Caco-2 (cell line): ENCODE results near the gene PLXDC2. TPM values are rescaled to one million over a fixed set of nuclear protein-coding genes. Genes with fewer than 3 reads are reported as not detected.

Source experiments
- BruUV-seq: library from RNA; stranded (reverse); fragments of 400-500 nt; replicated peaks from 2 replicates; lab custom pipeline; 2021; lab: Mats Ljungman, UMichigan
- CTCF ChIA-PET: fragments of 300-600 bp; sonication (Branson Sonifier 250); formaldehyde crosslinking; loops from one replicate; lab custom pipeline; 2022; ENCODE audit warnings: antibody characterized with exemption; lab: Charles Lee
- POLR2A ChIA-PET: fragments of 300-600 bp; sonication (Branson Sonifier 250); formaldehyde crosslinking; loops from one replicate; lab custom pipeline; 2022; ENCODE audit warnings: antibody characterized with exemption; lab: Charles Lee
- DNase-seq, 2 experiments: peaks; one replicate each; pipeline versions ENCODE4 v3.0.0 to v3.0.0-alpha.2; 2020 to 2022
- H3K27me3 ChIP-seq: replicated peaks from 2 replicates; pipeline ENCODE4 v1.6.0; 2011; ENCODE audit warnings: low read length; ENCODE audit not compliant: control insufficient read depth, insufficient read depth
- H3K36me3 ChIP-seq: 2 replicates; pipeline ENCODE4 v1.5.1; 2011; ENCODE audit warnings: low read length; ENCODE audit not compliant: control insufficient read depth, insufficient read depth
- H3K4me1 ChIP-seq: fragments of 250-450 bp; sonication (Bioruptor Pico); 2 replicates; pipeline ENCODE4 v1.5.1; 2020; ENCODE audit warnings: mild to moderate bottlenecking
- H3K4me3 ChIP-seq: 2 replicates; pipeline ENCODE4 v1.5.1; 2011; ENCODE audit warnings: low read depth, mild to moderate bottlenecking, control low read depth, low read length
- H3K9me3 ChIP-seq: fragments of 250-450 bp; sonication (Bioruptor Pico); 2 replicates; pipeline ENCODE4 v1.5.1; 2020; ENCODE audit warnings: mild to moderate bottlenecking, moderate library complexity
- H3K27ac Mint-ChIP-seq: one replicate; pipeline ENCODE4 v1.8.0; 2022; ENCODE audit warnings: mixed read lengths; ENCODE audit not compliant: unreplicated experiment
- H3K27me3 Mint-ChIP-seq: one replicate; pipeline ENCODE4 v1.8.0; 2022; ENCODE audit warnings: mixed read lengths; ENCODE audit not compliant: insufficient read depth, unreplicated experiment
- H3K36me3 Mint-ChIP-seq: one replicate; pipeline ENCODE4 v1.8.0; 2022; ENCODE audit warnings: mild to moderate bottlenecking, mixed read lengths; ENCODE audit not compliant: insufficient read depth, unreplicated experiment
- H3K4me1 Mint-ChIP-seq: one replicate; pipeline ENCODE4 v1.8.0; 2022; ENCODE audit warnings: low read depth, mixed read lengths; ENCODE audit not compliant: unreplicated experiment
- H3K4me3 Mint-ChIP-seq: one replicate; pipeline ENCODE4 v1.8.0; 2022; ENCODE audit warnings: mild to moderate bottlenecking, moderate library complexity, mixed read lengths; ENCODE audit not compliant: unreplicated experiment
- H3K9me3 Mint-ChIP-seq: one replicate; pipeline ENCODE4 v1.8.0; 2022; ENCODE audit warnings: mixed read lengths; ENCODE audit not compliant: unreplicated experiment
- intact Hi-C: fragments of 100-400 bp; cut with micrococcal nuclease; formaldehyde crosslinking; loops from one replicate; pipeline ENCODE4 v1.10.0; 2022; ENCODE audit not compliant: unreplicated experiment
- total RNA-seq: library from RNA; stranded (reverse); gene quantifications from 2 replicates; pipeline ENCODE4 v1.2.3, GENCODE V29; 2022
- TF ChIP-seq, protein P1 (sequence below), 2 experiments: fragments of 200-600 bp in 1 of 2; IDR thresholded peaks; 1 replicate in 1 of 2; 2 replicates in 1 of 2; pipeline versions ENCODE4 v1.5.1 to v1.8.0; 2011 to 2022; ENCODE audit warnings: antibody characterized with exemption in 1 of 2, control low read depth in 1 of 2, inconsistent platforms in 1 of 2, low read depth in 1 of 2, low read length in 1 of 2, mild to moderate bottlenecking in 1 of 2, moderate library complexity in 1 of 2; ENCODE audit not compliant: insufficient read depth in 1 of 2, severe bottlenecking in 1 of 2, unreplicated experiment in 1 of 2

PLXDC2 gene
- total RNA-seq, 1 experiment from 2014 or later = 0.54 TPM

DNA sequence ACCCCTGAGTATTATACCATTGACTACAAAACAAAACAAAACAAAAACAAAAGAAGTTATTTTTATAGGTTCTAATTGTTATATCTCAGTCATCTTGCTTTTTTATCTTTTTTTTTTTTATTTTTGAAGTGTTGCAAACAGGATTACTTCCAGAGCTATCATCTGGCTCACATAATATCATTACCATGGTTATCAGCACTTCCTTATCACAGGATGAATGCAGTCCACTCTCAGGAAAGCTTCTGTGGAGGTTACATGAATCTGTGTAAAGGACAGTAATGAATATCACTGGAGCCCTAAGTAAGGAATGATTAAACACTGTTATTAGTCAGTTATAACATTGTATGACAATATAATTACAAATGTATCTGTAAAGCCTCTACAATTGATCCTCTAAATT is 451.5 kb downstream of the PLXDC2 start:
- no peak overlapping the region for H3K4me3 ChIP-seq
- no peaks in the 10 kb centered on the region for H3K36me3 ChIP-seq
- no TSS peak for BruUV-seq
- no peak overlapping the region for H3K4me3 Mint-ChIP-seq
- ChIA-PET POLR2A (no interaction called here), CTCF (no interaction called here)
- H3K9me3 ChIP-seq = 0 out of 2 replicates have a peak, but pooled peaks cover 3% of the 10 kb centered on the region
- DNase-seq = no peak
- no peaks in the 10 kb centered on the region for H3K9me3 Mint-ChIP-seq
- no peaks in the 10 kb centered on the region for H3K4me1 Mint-ChIP-seq
- no peaks in the 10 kb centered on the region for H3K36me3 Mint-ChIP-seq
- TF ChIP-seq, protein P1, sequence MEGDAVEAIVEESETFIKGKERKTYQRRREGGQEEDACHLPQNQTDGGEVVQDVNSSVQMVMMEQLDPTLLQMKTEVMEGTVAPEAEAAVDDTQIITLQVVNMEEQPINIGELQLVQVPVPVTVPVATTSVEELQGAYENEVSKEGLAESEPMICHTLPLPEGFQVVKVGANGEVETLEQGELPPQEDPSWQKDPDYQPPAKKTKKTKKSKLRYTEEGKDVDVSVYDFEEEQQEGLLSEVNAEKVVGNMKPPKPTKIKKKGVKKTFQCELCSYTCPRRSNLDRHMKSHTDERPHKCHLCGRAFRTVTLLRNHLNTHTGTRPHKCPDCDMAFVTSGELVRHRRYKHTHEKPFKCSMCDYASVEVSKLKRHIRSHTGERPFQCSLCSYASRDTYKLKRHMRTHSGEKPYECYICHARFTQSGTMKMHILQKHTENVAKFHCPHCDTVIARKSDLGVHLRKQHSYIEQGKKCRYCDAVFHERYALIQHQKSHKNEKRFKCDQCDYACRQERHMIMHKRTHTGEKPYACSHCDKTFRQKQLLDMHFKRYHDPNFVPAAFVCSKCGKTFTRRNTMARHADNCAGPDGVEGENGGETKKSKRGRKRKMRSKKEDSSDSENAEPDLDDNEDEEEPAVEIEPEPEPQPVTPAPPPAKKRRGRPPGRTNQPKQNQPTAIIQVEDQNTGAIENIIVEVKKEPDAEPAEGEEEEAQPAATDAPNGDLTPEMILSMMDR (IDR thresholded peaks at IDR 0.05; ENCODE audit: insufficient read depth in 1 of 2, low read depth in 1 of 2, low read length in 1 of 2, severe bottlenecking in 1 of 2, unreplicated experiment in 1 of 2) = no peak
- H3K27me3 Mint-ChIP-seq = no peaks in the 10 kb centered on the region
- intact Hi-C loops = no loop called here
- no peaks in the 10 kb centered on the region for H3K27me3 ChIP-seq
- H3K27ac Mint-ChIP-seq = no peak overlapping the region
- H3K4me1 ChIP-seq = no peaks in the 10 kb centered on the region

DNA sequence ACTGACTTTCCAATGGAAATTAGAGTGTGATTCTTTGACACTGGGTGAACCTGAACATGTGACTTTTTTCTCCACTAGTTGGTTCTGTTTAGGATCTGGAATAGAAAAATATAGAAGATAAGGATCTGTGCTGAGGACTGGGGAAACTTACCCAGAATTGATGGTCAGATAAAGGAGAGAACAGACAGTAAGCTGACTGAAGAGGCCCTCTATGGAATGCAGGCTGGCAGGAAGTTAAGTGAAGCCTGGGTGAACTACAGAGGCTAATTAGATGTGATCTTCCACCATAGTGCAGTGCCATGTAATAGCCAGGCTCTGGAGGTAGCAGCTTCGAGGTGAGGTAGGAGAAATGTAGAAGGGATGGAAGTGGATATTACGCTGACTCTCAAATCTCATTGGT is 455.3 kb downstream of the PLXDC2 start:
- no peaks in the 10 kb centered on the region for H3K9me3 Mint-ChIP-seq
- H3K27ac Mint-ChIP-seq = no peak overlapping the region
- ChIA-PET CTCF (no interaction called here), POLR2A (no interaction called here)
- no peaks in the 10 kb centered on the region for H3K27me3 ChIP-seq
- H3K4me1 ChIP-seq = no peaks in the 10 kb centered on the region
- H3K4me3 Mint-ChIP-seq = no peak overlapping the region
- no peaks in the 10 kb centered on the region for H3K36me3 Mint-ChIP-seq
- BruUV-seq = no TSS peak
- no peaks in the 10 kb centered on the region; the same call in 1 of the 2 replicates for H3K36me3 ChIP-seq
- intact Hi-C loops = no loop called here
- no peaks in the 10 kb centered on the region for H3K27me3 Mint-ChIP-seq
- TF ChIP-seq, protein P1 (IDR thresholded peaks at IDR 0.05; ENCODE audit: insufficient read depth in 1 of 2, low read depth in 1 of 2, low read length in 1 of 2, severe bottlenecking in 1 of 2, unreplicated experiment in 1 of 2) = no peak
- 0 out of 2 replicates have a peak, but pooled peaks cover 3% of the 10 kb centered on the region for H3K9me3 ChIP-seq
- no peak overlapping the region for H3K4me3 ChIP-seq
- DNase-seq = no peak
- peaks cover 4% of the 10 kb centered on the region for H3K4me1 Mint-ChIP-seq

- Mint-ChIP-seq H3K4me1 (peaks cover 4% of the 10 kb centered on the region), H3K4me3 (no peak overlapping the region), H3K27me3 (no peaks in the 10 kb centered on the region), H3K27ac (no peak overlapping the region), H3K9me3 (no peaks in the 10 kb centered on the region), H3K36me3 (no peaks in the 10 kb centered on the region)
- no peak for DNase-seq
- TF ChIP-seq, protein P1 (IDR thresholded peaks at IDR 0.05; ENCODE audit: insufficient read depth in 1 of 2, low read depth in 1 of 2, low read length in 1 of 2, severe bottlenecking in 1 of 2, unreplicated experiment in 1 of 2) = no peak
- intact Hi-C loops = no loop called here
- no peaks in the 10 kb centered on the region for H3K4me1 ChIP-seq
- BruUV-seq = no TSS peak
- no peaks in the 10 kb centered on the region; the same call in 1 of the 2 replicates for H3K36me3 ChIP-seq
- ChIA-PET CTCF (no interaction called here), POLR2A (no interaction called here)
- no peaks in the 10 kb centered on the region for H3K27me3 ChIP-seq
- 0 out of 2 replicates have a peak, but pooled peaks cover 3% of the 10 kb centered on the region for H3K9me3 ChIP-seq
- H3K4me3 ChIP-seq = no peak overlapping the region
Measured at GRCh38 chr10:20272608-20273007, 456.4 kb downstream of the PLXDC2 start.
